ENCODE measurements around the gene GDAP1L1. TPM values are rescaled to one million over a fixed set of nuclear protein-coding genes. Genes with fewer than 3 reads are reported as not detected.
A peak's percentile ranks its signal among the peaks of the same experiment; 100 is the strongest.

The GDAP1L1 gene
- total RNA-seq, 4 donors from 2014 or later: not detected

GRCh38 chr20:44222633-44223368 lies 24.3 kb upstream of the GDAP1L1 start:
- Histone ChIP-seq H3K4me1 (peaks cover 5 to 14% (median 10%) of the 10 kb centered on the region in 4 donors), H3K4me3 (no peak overlapping the region), H3K27me3 (no peaks in the 10 kb centered on the region), H3K36me3 (no peaks in the 10 kb centered on the region), H3K27ac (peak overlapping the region in 3 of 4 donors; percentile 3 to 53 (median 28)), H3K9me3 (no peaks in the 10 kb centered on the region)
- WGBS, 2 donors (ENCODE audit: low coverage in 1 of 2): 61 to 71% methylated on average over 2 to 7 of the region's 7 CpGs
- no peak for TF ChIP-seq POLR2A (IDR thresholded peaks at IDR 0.05)
- no peak for TF ChIP-seq CTCF (IDR thresholded peaks at IDR 0.05)
- TF ChIP-seq EP300 (IDR thresholded peaks at IDR 0.05; ENCODE audit: low read depth): no peak
- TF ChIP-seq POLR2AphosphoS5 (IDR thresholded peaks at IDR 0.05): no peak
- intact Hi-C loops (cut with DNase I; ENCODE audit: low total_unique reads): no loop called here
- no peak for DNase-seq
- in situ Hi-C loops (cut with MboI; ENCODE audit: low pct_ligation_motif_present in 1 of 4, low pct_unique_long_range_greater_than_20kb in 1 of 4, low sequenced_read_pairs in 3 of 4): loop anchor here (10.0 to 25.0 kb wide), 3 partner anchors 82 to 390 kb away; no protein-coding TSS in a partner anchor

- 52 to 61% methylated on average over 4 to 5 of the region's 5 CpGs for WGBS, 2 donors (ENCODE audit: low coverage in 1 of 2)
- Histone ChIP-seq H3K36me3 (no peaks in the 10 kb centered on the region), H3K27ac (peak overlapping the region; percentile 50 to 76 (median 66)), H3K4me3 (no peak overlapping the region), H3K4me1 (peaks cover 0 to 11% (median 8%) of the 10 kb centered on the region in 4 donors), H3K27me3 (no peaks in the 10 kb centered on the region), H3K9me3 (no peaks in the 10 kb centered on the region)
- intact Hi-C loops (cut with DNase I; ENCODE audit: low total_unique reads) (no loop called here), in situ Hi-C loops (cut with MboI; ENCODE audit: low pct_ligation_motif_present in 1 of 4, low pct_unique_long_range_greater_than_20kb in 1 of 4, low sequenced_read_pairs in 3 of 4) (loop anchor here (10.0 to 25.0 kb wide), 3 partner anchors 81 to 389 kb away; no protein-coding TSS in a partner anchor)
- TF ChIP-seq POLR2AphosphoS5 (IDR thresholded peaks at IDR 0.05): peak in 1 of 3 donors; percentile 12
- peak; percentile 31 for TF ChIP-seq EP300 (IDR thresholded peaks at IDR 0.05; ENCODE audit: low read depth)
- TF ChIP-seq POLR2A (IDR thresholded peaks at IDR 0.05): peak; percentile 18
- no peak for TF ChIP-seq CTCF (IDR thresholded peaks at IDR 0.05)
- peak; percentile 63 for DNase-seq
These were observed 23.4 kb upstream of the GDAP1L1 start for GRCh38 chr20:44223721-44224120.

- DNase-seq: no peak
- H3K36me3 ChIP-seq: no peaks in the 10 kb centered on the region
- H3K27ac ChIP-seq: peak overlapping the region; percentile 50 to 76 (median 66)
- intact Hi-C loops (cut with DNase I; ENCODE audit: low total_unique reads): no loop called here
- H3K27me3 ChIP-seq: no peaks in the 10 kb centered on the region
- TF ChIP-seq CTCF (IDR thresholded peaks at IDR 0.05) (no peak), EP300 (IDR thresholded peaks at IDR 0.05; ENCODE audit: low read depth) (no peak), POLR2AphosphoS5 (IDR thresholded peaks at IDR 0.05) (no peak), POLR2A (IDR thresholded peaks at IDR 0.05) (no peak)
- in situ Hi-C loops (cut with MboI; ENCODE audit: low pct_ligation_motif_present in 1 of 4, low pct_unique_long_range_greater_than_20kb in 1 of 4, low sequenced_read_pairs in 3 of 4): loop anchor here (10.0 to 25.0 kb wide), 3 partner anchors 80 to 388 kb away; no protein-coding TSS in a partner anchor
- H3K4me3 ChIP-seq: no peak overlapping the region
- H3K4me1 ChIP-seq: peaks cover 0 to 11% (median 8%) of the 10 kb centered on the region in 4 donors
- no peaks in the 10 kb centered on the region for H3K9me3 ChIP-seq
- WGBS, 2 donors (ENCODE audit: low coverage in 1 of 2): 61 to 83% methylated on average over 5 of the region's 5 CpGs
These were observed 22.5 kb upstream of the GDAP1L1 start for GRCh38 chr20:44224637-44225036.

GRCh38 chr20:44228465-44229258 lies 18.4 kb upstream of the GDAP1L1 start:
- Histone ChIP-seq H3K4me3 (no peak overlapping the region), H3K27ac (no peak overlapping the region), H3K9me3 (no peaks in the 10 kb centered on the region), H3K36me3 (no peaks in the 10 kb centered on the region), H3K27me3 (no peaks in the 10 kb centered on the region), H3K4me1 (peaks cover 0 to 3% (median 0%) of the 10 kb centered on the region in 4 donors)
- DNase-seq: no peak
- WGBS, 2 donors (ENCODE audit: low coverage in 1 of 2): 77% methylated on average over 15 of the region's 17 CpGs; no CpG with 5 or more reads in 1 of the 2 donors
- intact Hi-C loops (cut with DNase I; ENCODE audit: low total_unique reads) (no loop called here), in situ Hi-C loops (cut with MboI; ENCODE audit: low pct_ligation_motif_present in 1 of 4, low pct_unique_long_range_greater_than_20kb in 1 of 4, low sequenced_read_pairs in 3 of 4) (loop anchor here in 1 of 4 donors (10.0 kb wide), 1 partner anchor 76 kb away; no protein-coding TSS in a partner anchor)
- TF ChIP-seq EP300 (IDR thresholded peaks at IDR 0.05; ENCODE audit: low read depth): no peak
- no peak for TF ChIP-seq POLR2AphosphoS5 (IDR thresholded peaks at IDR 0.05)
- no peak for TF ChIP-seq POLR2A (IDR thresholded peaks at IDR 0.05)
- no peak for TF ChIP-seq CTCF (IDR thresholded peaks at IDR 0.05)

Data from transverse colon (tissue), 4 donors.